B cell (primary cell): ENCODE measurements around the gene CACNA1F.

ENCODE experiments used
- EZH2 ChIP-seq: IDR thresholded peaks from 2 replicates; pipeline ENCODE4 v1.6.1; 2012; ENCODE audit warnings: borderline replicate concordance, low read depth, mild to moderate bottlenecking, moderate library complexity, low read length; ENCODE audit not compliant: insufficient read depth, poor library complexity, severe bottlenecking
- TF ChIP-seq, protein P1 (sequence below): fragments of 200-600 bp; IDR thresholded peaks from one replicate; pipeline ENCODE4 v1.8.0; 2022; ENCODE audit warnings: antibody characterized with exemption, mild to moderate bottlenecking

DNA sequence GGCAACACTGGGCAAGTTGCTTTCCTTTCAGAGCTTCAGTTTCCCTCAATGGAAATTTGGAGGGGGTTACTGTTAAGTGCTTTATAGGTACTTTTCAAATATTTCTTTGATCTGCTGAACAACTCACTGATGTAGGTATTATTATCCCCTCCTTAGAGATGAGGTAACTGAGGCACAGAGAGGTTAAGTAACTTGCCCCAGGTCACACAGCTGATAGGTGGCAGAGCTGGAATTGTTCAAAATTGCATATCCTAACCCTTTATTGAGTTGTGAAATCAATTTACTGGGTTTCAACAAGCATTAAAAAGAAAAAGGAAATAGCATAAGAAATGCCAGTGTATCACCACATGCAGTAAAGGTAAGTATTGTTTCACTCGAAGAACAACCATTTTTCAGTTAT is 43.1 kb upstream of the CACNA1F start:
- TF ChIP-seq, protein P1, sequence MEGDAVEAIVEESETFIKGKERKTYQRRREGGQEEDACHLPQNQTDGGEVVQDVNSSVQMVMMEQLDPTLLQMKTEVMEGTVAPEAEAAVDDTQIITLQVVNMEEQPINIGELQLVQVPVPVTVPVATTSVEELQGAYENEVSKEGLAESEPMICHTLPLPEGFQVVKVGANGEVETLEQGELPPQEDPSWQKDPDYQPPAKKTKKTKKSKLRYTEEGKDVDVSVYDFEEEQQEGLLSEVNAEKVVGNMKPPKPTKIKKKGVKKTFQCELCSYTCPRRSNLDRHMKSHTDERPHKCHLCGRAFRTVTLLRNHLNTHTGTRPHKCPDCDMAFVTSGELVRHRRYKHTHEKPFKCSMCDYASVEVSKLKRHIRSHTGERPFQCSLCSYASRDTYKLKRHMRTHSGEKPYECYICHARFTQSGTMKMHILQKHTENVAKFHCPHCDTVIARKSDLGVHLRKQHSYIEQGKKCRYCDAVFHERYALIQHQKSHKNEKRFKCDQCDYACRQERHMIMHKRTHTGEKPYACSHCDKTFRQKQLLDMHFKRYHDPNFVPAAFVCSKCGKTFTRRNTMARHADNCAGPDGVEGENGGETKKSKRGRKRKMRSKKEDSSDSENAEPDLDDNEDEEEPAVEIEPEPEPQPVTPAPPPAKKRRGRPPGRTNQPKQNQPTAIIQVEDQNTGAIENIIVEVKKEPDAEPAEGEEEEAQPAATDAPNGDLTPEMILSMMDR: no peak
- TF ChIP-seq EZH2: no peak
